ENCODE measurements around the gene RERE.

The RERE gene

GRCh38 chr1:8415526-8416278 lies 401.7 kb downstream of the RERE start:
- DNase-seq: no peak

DNA sequence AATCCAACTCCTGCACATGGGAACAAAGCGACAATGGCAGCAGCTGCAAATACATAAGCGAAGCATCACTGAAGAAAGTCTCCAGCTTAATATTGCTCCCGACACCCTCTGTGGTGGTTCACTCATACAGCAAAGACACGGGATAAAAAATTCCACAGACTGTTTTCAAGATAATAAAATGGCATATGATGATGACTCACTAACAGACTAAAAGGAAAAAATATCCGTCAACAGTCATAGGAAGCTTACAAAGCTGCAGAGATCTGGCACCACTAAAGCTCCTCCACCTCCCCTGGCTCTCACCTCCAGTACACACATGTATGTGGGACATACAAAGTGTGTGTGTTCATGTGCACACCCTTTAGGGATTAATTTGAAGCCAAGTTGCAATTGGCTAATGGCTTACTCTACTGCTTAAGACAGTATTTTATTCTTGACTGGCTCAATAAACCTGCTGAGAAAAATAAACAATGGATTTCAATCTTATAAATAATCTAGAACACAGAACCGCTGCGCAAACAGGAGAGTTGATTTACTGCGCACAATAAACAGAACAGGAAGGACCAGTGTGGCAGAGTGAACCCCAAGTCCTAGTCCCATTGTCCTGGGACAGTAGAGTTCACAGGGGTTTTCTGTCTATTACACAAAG lies 405.1 kb downstream of the RERE start:
- no peak for DNase-seq

DNA sequence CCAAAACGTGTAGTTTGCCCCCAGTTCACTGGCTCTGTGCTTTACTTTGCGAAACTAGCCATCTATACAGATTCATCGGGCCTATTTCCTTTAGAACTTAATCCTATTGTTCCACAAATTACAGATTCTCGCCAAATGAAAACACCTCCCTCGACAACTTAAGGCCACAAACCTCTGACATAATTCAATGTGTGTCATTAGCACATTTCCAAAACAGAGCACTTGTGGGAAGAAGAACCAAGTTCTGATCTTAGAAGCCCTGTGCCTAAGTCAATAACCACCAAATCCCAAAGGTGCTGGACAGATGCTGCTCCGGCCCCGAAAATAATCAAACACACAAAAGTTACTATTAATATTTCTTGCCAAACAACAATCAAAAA lies 405.6 kb downstream of the RERE start:
- DNase-seq: no peak

DNA sequence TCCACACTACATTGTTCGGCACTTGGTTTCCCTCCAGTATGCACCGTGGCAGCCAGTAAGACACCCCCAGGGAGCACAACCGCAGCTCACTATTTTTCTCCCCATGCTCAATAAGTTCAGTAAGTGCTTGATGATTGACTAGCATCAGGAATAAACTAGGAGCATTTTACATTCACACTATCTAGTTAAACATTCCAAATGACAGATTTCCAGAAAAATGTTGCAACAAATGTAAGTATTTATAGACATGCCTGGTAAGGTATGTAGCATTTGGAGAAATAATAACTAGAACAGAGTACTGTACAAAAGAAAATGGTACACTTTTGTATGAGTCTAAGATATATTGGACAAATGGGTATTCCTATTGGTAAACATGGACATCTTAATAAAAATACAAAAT lies 406.6 kb downstream of the RERE start:
- no peak for DNase-seq

- no peak for DNase-seq
These were observed 407.8 kb downstream of the RERE start for GRCh38 chr1:8409606-8410005.

DNA sequence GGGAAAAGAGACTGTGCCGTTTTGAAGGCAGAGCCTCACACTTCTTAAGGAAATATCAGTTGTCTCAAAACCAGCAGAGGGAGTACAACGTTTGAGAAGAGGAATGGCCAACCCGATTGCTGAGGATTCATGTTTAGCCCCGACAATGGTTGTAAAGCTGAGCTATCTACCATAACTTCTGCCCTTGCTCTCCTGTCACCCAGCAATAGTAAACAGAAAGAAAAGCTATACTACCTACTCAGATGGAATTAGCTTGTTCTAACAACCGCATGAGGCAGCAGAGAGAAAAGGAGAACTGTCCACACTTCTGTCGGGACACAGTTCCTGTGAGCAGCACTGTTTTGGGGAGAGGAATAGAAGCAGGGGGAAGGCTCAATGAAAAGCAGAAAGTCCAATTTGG lies 408.3 kb downstream of the RERE start:
- DNase-seq: no peak

DNA sequence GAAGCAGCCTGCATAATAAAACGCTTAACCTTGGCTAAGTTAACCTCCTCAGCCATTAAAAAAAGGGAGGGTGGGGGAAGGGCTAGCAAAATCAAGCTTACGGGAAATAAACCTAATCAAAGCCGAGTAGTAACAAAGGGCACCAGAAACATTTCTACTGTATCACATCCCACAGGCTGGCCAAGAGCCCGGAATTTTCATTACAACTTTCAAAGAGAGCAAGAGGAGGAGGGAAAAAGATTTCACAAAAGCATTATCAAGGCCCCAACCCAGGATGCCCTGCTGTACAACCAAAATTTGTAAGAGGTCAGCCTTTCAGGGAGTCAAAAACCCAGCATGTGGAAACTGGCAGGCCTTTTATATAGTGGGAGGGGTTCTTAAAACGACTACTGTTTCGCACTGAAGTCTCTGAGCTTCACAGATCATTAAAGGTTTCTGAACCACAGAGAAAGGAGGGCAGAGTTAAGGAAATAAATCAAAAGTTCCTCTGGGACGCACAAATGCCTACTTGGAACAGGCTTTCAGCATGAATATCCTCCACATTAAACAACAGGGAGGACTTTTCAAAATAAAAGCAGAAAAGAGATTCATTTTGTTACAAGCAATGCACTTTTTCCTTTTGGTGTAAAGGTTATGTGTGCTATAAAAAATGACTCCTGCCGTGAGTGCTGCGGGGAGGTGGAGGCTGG lies 409.1 kb downstream of the RERE start:
- DNase-seq: peak; percentile 75

DNA sequence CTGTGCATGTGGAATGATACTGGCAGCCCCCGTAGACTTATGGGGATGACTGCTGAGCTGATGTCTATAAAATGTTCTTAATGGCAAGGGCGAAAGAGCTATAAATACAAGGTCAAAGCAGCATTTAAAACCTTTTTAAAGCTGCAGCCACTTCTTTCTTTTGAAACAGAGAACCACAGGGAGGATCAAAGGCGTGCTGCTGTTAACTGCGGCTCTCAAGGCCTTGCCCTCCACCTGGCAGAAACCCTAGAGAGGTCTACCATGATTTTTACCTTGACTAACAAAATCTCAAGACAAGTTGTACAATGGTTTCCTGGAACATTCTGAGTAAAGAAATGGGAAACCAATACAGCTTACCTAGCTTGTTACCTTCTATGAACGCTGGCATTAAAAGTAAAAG lies 409.8 kb downstream of the RERE start:
- DNase-seq: no peak

DNA sequence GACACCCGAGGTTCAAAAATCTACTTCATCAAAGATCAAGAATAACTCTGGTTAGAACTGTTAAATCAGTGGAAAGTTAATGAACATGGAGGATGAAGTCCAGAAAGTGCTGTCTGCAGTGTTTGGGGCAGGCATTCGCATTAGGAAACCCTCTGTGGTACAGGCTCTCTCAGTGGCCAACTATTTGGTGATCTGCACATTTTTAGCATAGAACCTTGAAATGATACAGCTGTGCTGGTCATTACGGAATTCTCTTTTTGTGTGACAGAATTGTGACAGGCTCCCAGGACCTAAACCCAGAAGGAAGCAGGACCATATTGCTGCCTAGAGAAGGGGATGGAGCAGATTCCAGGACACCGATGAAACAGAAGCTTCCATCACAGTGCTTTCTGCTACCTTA lies 410.5 kb downstream of the RERE start:
- no peak for DNase-seq

DNA sequence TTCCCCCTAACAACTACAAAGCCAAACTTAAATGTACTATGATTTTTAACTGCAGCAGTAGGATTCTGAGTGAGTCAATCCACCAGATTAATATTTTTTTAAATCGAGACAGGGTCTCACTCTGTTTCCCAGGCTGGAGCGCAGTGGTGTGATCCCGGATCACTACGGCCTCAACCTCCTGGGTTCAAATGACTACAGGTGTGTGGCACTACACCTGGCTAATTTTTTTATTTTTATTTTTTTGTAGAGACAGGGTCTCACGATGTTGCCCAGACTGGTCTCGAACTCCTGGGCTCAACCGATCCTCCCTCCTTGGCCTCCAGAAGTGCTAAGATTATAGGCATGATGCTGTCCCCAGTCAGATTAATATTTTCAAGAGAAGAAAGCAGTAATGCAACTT lies 411.4 kb downstream of the RERE start:
- no peak for DNase-seq

- no peak for DNase-seq
These were observed 412.7 kb downstream of the RERE start for GRCh38 chr1:8404460-8405370.

GRCh38 chr1:8402109-8402710 lies 415.2 kb downstream of the RERE start:
- DNase-seq: no peak

DNA sequence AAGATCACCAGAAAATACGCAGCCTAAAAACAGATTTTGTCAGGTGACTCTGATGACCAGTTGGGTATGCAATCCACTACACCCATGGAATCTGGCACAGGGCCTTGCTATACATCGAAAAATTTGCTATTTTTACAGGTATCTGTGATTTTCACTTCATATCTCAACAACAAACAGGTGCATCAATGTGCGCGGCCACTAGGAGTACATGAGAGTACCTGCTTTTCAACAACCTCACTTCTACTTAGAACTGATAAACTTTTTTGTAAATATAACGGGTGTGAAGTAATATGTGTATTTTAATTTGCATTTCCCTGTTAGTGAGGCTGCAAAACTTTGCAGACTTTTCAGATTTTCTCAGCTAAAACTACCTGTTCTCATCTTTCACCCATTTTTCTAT lies 418.8 kb downstream of the RERE start:
- no peak for DNase-seq

DNA sequence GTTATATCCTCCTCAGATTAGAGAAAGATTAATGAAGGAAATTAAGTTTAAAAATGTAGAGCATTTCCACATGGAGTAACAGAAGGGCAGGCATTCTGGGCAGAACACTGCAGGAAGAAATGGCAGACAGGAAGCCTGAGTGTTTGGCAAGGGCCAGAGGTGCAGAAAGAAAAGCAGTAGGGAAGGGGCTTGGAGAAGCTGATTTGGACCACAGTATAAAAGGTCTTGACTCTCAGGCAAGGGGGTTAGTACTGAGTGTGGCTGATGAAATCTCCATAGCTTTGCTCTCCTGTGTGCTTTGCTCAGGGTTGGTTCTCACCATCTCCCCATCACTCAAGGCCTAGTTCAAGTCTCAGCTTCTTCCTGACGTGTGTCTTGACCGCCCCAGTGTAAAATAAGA lies 419.4 kb downstream of the RERE start:
- DNase-seq: no peak

DNA sequence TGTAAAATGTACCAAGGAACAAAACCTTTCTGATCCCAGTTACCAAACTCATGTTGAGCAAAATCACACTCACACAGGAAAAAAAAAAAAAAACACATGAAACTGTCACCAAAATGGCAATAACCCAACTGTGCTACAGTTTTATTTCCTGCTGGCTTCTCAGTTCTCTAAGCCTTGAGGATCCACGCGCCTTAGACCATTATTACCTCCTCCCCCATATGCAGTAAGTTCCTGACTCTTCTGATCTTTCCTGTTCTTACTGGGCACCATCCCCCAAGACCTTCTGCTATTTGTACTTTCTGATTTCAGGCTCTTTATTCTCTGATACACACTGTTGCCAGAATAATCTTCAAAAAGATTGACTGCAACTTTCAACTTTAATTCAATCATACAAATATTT lies 419.9 kb downstream of the RERE start:
- DNase-seq: no peak

DNA sequence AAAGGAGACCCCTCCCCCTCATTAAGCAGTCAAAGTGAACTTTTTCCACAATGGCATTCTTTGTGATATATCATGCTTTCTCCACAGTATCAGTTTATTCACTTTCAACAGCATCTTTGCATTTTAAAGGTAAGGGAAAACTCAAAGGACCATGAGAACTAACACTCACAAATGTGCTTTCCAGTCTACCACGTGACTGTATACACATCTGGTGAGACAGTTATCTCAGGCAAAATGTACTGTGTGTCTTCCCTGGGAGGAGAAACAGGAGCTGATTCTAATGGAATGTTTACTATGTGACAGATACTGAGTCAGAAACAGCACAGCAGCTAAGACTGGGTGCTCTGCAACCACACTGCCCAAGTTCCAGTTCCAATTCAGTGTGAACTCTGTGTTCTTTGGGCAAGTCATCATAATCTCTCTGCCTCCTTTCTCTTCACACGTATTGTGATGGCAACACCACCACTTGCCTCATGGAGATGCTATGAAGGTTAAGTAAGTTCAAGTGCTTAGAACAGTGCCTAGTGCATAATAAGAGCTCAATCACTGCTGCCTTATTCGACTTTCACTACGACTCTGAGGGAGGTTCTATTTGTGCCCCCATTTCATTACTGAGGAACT lies 420.5 kb downstream of the RERE start:
- DNase-seq: no peak

DNA sequence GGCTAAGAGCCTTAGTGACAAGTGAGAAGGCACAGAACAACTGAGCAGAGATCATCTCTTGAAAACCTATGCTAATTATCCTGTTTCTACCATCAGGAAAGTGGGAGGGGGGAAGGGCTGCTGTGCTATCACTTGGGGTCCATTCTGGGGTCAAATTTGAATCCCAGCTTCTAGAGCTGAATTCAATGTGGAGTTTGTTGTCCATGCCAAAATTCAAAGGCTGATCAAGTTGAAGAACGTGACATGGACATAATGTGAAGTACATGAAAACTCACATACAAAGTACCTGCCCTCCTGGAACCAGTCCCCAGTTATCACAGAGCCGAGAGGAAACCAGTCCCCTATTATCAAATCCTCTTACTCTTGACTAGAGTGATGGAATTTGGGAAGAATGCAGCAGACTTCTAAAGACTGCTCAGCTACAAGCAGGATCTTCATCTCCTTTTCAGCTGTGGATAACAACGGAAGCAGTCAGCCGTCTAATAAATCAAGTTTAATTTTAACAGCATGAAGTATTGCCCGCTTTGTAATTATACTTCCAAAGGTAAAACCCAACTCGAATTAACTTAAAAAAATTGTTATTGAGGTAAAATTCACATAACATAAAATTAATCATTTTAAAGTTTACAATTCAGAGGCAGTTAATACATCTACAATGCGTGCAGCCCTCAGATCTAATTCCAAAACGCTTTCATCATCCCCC lies 421.2 kb downstream of the RERE start:
- DNase-seq: no peak

DNA sequence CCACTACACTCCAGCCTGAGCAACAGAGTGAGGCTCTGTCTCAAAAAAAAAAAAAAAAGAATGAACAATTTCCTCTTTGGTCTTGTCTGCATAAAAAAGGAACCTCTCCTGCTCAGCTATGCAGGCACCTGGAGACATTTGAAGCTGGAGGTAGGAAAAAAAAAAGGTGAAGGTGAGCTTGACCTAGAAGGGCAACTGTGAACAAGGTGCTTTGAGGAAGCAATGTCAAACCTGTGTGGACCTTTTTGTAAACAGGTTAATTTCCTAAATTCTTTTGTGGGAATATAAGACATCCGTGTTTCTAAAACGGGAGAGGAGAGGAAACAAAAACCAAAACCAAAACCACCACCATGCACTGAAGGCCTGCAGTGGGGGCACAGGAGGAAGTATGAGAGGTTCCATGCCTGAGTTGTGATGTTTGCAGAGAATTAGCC lies 422.0 kb downstream of the RERE start:
- no peak for DNase-seq

GRCh38 chr1:8394456-8395321 lies 422.8 kb downstream of the RERE start:
- no peak for DNase-seq

DNA sequence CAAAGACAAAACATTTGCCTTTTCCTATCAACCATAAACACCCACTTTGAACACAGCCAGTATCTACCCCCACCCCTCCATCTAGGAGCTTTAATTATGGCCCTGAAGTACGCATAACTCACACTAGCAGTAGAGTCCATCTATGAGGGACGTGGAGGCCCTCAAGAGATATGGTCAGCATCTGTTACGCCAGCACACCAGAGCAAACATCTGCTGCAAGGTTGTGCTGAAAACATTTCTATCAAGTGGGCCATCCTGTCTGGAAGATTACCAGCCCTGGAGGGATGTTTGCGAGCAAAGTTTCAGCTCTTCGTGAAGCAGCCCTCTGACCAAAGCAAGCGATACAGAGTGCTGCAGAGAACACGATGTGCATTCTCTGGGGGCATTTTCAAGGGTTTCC lies 424.9 kb downstream of the RERE start:
- no peak for DNase-seq

- DNase-seq: no peak
These were observed 426.7 kb downstream of the RERE start for GRCh38 chr1:8390707-8391106.
